Transverse colon (tissue), 4 donors: ENCODE measurements around the gene DAB2IP.

Experiments used
- CTCF ChIP-seq, 5 experiments: fragments of 200-600 bp in 3 of 5; fragments of 450-650 bp in 2 of 5; sonication (generic) in 3 of 5; IDR thresholded peaks; 1 replicate in 2 of 5; 2 replicates in 3 of 5; pipeline ENCODE4 v1.5.1; 2016 to 2017; ENCODE audit warnings: antibody characterized with exemption in 5 of 5, inconsistent platforms in 3 of 5, mild to moderate bottlenecking in 2 of 5, moderate library complexity in 1 of 5
- POLR2A ChIP-seq: fragments of 450-650 bp; IDR thresholded peaks from one replicate; pipeline ENCODE4 v1.6.1; 2016; ENCODE audit warnings: antibody characterized with exemption, mild to moderate bottlenecking, moderate library complexity
- POLR2AphosphoS5 ChIP-seq, 3 donors: sonication (generic); formaldehyde crosslinking; IDR thresholded peaks; one replicate each; pipeline ENCODE4 v1.6.1; 2016; ENCODE audit warnings: antibody characterized with exemption in 3 of 3

GRCh38 chr9:121821326-121821725 lies 169.9 kb downstream of the DAB2IP start:
- TF ChIP-seq CTCF (IDR thresholded peaks at IDR 0.05) (no peak), POLR2A (no peak), POLR2AphosphoS5 (IDR thresholded peaks at IDR 0.05) (no peak)
